GM12801 (cell line): ENCODE measurements around the gene EDC4.

Source experiments
- TF ChIP-seq, protein P1 (sequence below): IDR thresholded peaks from one replicate; pipeline ENCODE4 v1.5.1; 2011; ENCODE audit warnings: control low read depth; ENCODE audit not compliant: insufficient read length; ENCODE audit errors: extremely low read depth

Gene EDC4

DNA sequence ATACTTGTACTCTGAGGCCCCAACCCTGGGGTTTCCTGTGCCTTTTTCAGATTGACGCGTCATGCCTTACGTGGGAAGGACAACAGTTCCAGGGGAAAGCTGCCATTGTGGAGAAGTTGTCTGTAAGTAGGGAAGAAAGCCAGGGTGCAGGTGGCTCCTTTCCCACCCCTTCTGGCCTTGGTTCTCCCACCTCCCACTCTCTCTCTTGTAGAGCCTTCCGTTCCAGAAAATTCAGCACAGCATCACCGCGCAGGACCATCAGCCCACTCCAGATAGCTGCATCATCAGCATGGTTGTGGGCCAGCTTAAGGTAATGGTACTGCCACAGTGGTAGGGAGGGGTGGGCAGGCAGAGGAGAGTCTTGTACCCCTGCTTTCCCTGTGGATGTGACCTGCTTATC lies 4.6 kb upstream of the EDC4 start:
- TF ChIP-seq, protein P1, sequence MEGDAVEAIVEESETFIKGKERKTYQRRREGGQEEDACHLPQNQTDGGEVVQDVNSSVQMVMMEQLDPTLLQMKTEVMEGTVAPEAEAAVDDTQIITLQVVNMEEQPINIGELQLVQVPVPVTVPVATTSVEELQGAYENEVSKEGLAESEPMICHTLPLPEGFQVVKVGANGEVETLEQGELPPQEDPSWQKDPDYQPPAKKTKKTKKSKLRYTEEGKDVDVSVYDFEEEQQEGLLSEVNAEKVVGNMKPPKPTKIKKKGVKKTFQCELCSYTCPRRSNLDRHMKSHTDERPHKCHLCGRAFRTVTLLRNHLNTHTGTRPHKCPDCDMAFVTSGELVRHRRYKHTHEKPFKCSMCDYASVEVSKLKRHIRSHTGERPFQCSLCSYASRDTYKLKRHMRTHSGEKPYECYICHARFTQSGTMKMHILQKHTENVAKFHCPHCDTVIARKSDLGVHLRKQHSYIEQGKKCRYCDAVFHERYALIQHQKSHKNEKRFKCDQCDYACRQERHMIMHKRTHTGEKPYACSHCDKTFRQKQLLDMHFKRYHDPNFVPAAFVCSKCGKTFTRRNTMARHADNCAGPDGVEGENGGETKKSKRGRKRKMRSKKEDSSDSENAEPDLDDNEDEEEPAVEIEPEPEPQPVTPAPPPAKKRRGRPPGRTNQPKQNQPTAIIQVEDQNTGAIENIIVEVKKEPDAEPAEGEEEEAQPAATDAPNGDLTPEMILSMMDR, result no peak

DNA sequence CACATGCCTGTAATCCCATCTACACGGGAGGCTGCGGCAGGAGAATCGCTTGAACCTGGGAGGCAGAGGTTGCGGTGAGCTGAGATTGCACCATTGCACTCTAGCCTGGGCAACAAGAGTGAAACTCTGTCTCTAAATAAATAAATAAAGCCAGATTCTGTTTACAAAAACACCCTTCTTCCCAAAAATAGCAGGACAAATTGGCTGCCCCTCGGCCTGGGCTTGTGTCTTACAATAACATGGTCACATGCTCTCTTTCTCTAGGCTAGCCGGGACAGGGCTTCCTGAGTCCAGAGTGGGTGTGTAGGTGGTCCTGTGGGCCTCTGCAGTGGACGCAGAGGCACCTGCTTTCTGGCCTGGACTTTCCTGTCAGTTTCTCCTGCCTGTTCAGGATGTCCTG lies 3.2 kb upstream of the EDC4 start:
- TF ChIP-seq, protein P1, result no peak

DNA sequence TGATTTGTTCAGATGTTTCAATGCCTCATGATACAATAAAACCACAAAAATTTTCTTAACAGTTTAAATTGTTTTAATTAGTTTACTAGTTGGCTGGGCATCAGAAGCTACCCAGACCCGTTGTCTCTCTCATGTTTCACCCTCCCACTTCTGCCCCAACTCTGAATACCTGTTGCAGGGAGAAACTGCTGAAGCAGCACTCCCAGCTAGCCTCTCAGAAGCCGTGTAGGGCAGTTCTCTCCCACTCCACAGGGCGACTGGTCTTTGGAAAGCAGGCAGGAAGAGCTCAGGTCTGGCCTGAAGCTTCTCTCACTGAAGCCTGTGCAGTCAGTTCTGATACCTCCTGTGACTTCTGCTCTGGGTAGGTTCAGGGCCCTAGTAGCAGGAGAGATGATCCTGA lies 1.6 kb upstream of the EDC4 start:
- TF ChIP-seq, protein P1, result no peak

DNA sequence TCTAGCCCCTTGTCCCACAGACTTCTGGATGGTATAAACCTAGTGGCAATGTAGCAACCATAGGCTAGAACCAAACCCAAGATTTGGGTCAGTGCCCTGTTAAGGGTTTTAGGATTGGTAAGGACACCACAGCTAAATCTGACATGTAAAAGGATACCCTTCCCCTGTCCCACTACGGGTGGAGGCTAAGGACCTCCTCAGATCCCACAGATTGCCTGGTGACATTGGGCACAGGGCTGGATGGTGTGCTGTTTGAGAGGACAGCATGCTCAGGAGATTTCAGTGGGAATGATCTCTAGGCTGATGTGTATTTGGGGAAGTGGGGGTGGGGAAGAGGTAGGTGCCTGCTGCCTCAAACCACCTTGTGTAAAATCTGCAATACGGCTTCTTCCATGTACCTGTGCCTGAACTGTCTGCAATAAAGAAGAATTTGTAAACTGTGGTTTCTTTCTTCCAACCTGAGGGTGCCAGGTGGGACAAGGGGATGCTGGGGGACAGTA lies 671 bp upstream of the EDC4 start:
- TF ChIP-seq, protein P1, result no peak

DNA sequence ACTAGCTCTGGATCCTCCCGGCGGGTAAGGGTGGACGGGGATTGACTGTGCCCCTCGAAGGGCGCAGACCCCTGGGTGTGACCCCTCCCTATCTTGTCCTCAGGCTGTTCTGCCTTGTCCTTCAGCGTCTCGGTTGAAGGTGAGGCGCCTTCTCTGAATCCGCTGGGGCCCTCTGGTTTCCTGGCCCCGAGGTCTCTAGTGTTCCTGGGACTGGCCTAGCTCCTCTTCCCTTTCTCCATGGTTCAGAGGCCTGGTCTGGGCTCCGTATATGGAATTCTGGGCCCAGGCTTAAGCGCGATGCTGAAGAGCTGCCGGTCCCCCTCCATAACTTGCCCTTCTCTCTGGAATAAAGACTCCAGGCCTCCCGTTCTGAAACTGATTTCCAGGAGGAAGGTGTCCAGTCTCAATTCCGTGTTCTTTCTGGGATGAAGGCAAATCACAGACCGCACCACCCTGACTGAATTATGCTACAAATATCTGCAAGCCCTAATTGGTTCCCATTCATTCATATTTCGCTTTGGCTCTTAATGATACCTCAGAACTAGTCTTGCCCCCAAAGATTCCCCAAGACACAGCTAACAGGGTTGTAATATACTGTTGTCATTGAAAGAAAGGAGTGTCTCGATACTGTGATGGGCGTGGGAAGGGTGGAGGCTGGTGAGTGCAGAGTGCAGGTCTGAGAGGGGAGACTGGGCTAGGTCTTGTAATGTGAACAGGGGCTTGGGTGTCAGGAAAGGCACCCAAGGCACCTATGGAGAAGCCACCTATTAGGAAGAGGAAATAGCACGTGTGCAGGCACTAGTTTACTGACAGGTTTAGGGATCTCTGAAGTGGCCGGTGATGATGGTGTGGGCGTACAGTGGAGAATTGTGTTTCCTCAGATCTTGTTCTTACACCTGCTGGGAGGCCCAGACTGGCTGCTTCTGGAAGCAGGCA lies 851 bp downstream of the EDC4 start:
- TF ChIP-seq, protein P1, result no peak

DNA sequence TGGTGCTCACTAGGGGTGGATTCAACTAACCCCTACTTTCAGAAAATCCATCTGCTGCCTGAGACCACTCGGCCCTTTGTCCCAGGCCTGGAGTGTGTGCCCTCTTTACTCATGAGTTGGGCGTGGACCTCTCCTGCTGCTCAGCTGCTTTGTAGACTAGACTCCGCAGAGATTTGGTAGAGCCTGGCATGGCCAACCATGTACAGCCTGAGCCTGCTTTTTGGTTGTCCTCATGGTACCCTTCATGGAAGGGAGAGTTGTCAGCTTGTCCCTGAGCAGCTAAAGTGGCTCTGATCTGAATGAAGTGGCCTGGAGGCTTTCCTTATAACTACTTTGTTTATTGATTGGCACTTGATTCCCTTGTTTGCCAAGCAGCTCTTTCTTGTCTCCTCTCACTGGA lies 1.5 kb downstream of the EDC4 start:
- TF ChIP-seq, protein P1, result no peak

DNA sequence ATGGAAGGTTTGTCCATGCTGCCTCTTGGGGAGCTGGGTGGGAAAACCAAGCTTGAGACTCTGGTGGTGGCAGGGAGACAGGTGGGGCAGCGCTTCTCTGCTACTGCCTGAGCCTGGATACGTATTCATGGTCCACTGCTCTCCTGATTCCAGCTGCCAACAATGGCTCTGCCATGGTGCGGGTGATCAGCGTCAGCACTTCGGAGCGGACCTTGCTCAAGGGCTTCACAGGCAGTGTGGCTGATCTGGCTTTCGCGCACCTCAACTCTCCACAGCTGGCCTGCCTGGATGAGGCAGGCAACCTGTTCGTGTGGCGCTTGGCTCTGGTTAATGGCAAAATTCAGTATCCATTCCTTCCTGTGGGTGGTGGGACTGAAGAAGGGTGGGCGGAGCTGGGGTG lies 4.2 kb downstream of the EDC4 start:
- TF ChIP-seq, protein P1, result no peak
